Smooth muscle cell (in vitro differentiated cells): Measurements from ENCODE around the gene TNNI3K. TPM values are rescaled to one million over a fixed set of nuclear protein-coding genes. Genes with fewer than 3 reads are reported as not detected.

Experiments used
- DNase-seq: peaks from one replicate; lab custom pipeline; 2025; ENCODE audit not compliant: unreplicated experiment; lab: John Stamatoyannopoulos, UW
- H2AFZ ChIP-seq: fragments of 200-600 bp; sonication (generic); 2 replicates; pipeline ENCODE4 v1.6.0; 2016; ENCODE audit warnings: antibody characterized with exemption, low read depth, mild to moderate bottlenecking
- H3F3A ChIP-seq: fragments of 200-600 bp; sonication (generic); 2 replicates; pipeline ENCODE4 v1.6.0; 2017; ENCODE audit warnings: antibody characterized with exemption, low read depth
- H3K27ac ChIP-seq: fragments of 200-600 bp; sonication (generic); 2 replicates; pipeline ENCODE4 v1.5.1; 2016; ENCODE audit warnings: low read depth, mild to moderate bottlenecking
- H3K27me3 ChIP-seq: fragments of 200-600 bp; sonication (generic); 2 replicates; pipeline ENCODE4 v1.6.1; 2016; ENCODE audit warnings: low read depth, mild to moderate bottlenecking
- H3K36me3 ChIP-seq: fragments of 200-600 bp; sonication (generic); 2 replicates; pipeline ENCODE4 v1.5.1; 2016; ENCODE audit warnings: low read depth
- H3K4me1 ChIP-seq: fragments of 200-600 bp; sonication (generic); 2 replicates; pipeline ENCODE4 v1.5.1; 2016; ENCODE audit warnings: low read depth
- H3K4me2 ChIP-seq: fragments of 200-600 bp; sonication (generic); 2 replicates; pipeline ENCODE4 v1.6.0; 2016; ENCODE audit warnings: mild to moderate bottlenecking
- H3K4me3 ChIP-seq: fragments of 200-600 bp; sonication (generic); 2 replicates; pipeline ENCODE4 v1.5.1; 2016; ENCODE audit warnings: mild to moderate bottlenecking
- H3K79me2 ChIP-seq: fragments of 200-600 bp; sonication (generic); 2 replicates; pipeline ENCODE4 v1.6.0; 2016; ENCODE audit warnings: low read depth, mild to moderate bottlenecking
- H3K9ac ChIP-seq: fragments of 200-600 bp; sonication (generic); 2 replicates; pipeline ENCODE4 v1.6.0; 2016; ENCODE audit warnings: low read depth
- H3K9me3 ChIP-seq: fragments of 200-600 bp; sonication (generic); replicated peaks from 2 replicates; pipeline ENCODE4 v1.5.1; 2016; ENCODE audit warnings: low read depth
- H4K20me1 ChIP-seq: fragments of 200-600 bp; sonication (generic); 2 replicates; pipeline ENCODE4 v1.6.0; 2016; ENCODE audit warnings: low read depth
- WGBS: methylation state at CpG from one replicate; pipeline ENCODE4 v1.1.7; 2016; ENCODE audit warnings: low lambda C conversion rate; 5-methylcytosine and 5-hydroxymethylcytosine counted together
- polyA plus RNA-seq: library from polyadenylated mRNA; unstranded; fragments of >200 nt; fragmentation: Nextera tagmentation; extraction: Ambion mirVana; gene quantifications from 2 replicates; pipeline ENCODE4 v1.2.1, GENCODE V29; 2016
- total RNA-seq: library from RNA; depleted of rRNA; stranded (reverse); fragments of >200 nt; gene quantifications from 2 replicates; pipeline ENCODE4 v1.2.3, GENCODE V29; 2014
- TF ChIP-seq, protein P1 (sequence below): fragments of 200-600 bp; sonication (generic); IDR thresholded peaks from 2 replicates; pipeline ENCODE4 v1.5.1; 2017; ENCODE audit warnings: borderline replicate concordance, mild to moderate bottlenecking, antibody characterized with exemption; ENCODE audit not compliant: insufficient read depth, poor library complexity, severe bottlenecking

The TNNI3K gene
- total and polyA plus RNA-seq, 2 experiments from 2014 or later, result 0.55 to 9.6 TPM

DNA sequence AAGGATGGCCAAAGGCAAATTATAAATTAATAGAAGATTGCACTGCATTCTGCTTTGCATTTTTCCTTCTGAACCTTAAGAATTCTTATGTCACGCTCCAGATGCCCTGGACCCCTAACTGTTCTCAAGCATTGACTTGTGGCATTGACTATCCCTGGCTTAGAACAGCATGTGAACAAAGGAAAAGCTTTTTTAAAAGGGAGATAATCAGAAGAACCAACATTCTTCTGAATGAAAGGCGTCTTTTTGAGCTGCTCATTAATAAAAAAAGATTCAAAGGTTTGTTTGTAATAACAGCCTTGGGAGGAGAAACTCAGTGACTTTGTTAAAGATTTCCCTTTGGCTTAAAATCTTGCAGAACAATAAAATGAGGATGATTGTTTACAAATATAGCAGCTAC lies 105.5 kb downstream of the TNNI3K start:
- no peak overlapping the region for H3K9ac ChIP-seq
- no peaks in the 10 kb centered on the region for H4K20me1 ChIP-seq
- DNase-seq, result no peak
- WGBS, result 85% methylated on average over 2 of the region's 2 CpGs
- H3K27ac ChIP-seq, result no peak overlapping the region
- H3K4me1 ChIP-seq, result peaks cover 5% of the 10 kb centered on the region
- H3K4me2 ChIP-seq, result no peak overlapping the region
- no peak overlapping the region for H3K4me3 ChIP-seq
- no peaks in the 10 kb centered on the region for H3K79me2 ChIP-seq
- H2AFZ ChIP-seq, result no peak overlapping the region
- H3K27me3 ChIP-seq, result no peaks in the 10 kb centered on the region
- H3K9me3 ChIP-seq, result no peaks in the 10 kb centered on the region
- H3F3A ChIP-seq, result no peaks in the 10 kb centered on the region
- no peaks in the 10 kb centered on the region for H3K36me3 ChIP-seq
- TF ChIP-seq, protein P1, sequence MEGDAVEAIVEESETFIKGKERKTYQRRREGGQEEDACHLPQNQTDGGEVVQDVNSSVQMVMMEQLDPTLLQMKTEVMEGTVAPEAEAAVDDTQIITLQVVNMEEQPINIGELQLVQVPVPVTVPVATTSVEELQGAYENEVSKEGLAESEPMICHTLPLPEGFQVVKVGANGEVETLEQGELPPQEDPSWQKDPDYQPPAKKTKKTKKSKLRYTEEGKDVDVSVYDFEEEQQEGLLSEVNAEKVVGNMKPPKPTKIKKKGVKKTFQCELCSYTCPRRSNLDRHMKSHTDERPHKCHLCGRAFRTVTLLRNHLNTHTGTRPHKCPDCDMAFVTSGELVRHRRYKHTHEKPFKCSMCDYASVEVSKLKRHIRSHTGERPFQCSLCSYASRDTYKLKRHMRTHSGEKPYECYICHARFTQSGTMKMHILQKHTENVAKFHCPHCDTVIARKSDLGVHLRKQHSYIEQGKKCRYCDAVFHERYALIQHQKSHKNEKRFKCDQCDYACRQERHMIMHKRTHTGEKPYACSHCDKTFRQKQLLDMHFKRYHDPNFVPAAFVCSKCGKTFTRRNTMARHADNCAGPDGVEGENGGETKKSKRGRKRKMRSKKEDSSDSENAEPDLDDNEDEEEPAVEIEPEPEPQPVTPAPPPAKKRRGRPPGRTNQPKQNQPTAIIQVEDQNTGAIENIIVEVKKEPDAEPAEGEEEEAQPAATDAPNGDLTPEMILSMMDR, result no peak

DNA sequence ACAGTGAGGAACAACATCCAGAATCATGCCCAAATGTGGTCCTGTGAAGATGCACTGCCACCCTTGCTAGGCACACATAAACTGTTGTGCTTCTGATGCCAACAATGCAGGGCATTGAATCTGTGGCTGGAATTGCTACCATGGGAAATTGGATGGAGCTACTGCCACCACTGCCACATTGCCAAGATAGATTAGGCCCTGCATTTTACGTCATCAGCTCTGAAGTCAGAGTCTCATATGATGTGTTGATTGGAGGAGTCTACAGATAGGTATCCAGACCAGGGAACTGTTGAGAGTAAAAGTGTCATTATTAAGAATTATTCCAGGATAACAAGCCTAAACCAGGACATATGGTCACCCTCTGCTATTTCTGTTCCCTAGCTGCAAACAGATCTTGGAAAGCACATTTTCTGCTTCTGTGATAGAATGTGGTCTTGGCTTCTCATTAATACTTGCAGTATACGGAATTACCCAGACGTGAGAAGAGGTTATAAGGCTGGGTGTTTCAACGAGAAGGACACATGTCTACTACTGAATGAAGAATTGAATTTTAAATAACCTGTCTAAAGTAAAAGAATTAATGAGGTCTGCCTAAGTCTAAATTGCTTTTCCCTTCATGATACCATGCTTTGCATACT lies 106.6 kb downstream of the TNNI3K start:
- Histone ChIP-seq H3K4me2 (no peak overlapping the region), H3K4me1 (peaks cover 5% of the 10 kb centered on the region), H3K79me2 (no peaks in the 10 kb centered on the region), H3F3A (no peaks in the 10 kb centered on the region), H2AFZ (no peak overlapping the region), H3K9me3 (no peaks in the 10 kb centered on the region), H3K9ac (no peak overlapping the region), H3K27ac (no peak overlapping the region), H4K20me1 (no peaks in the 10 kb centered on the region), H3K36me3 (no peaks in the 10 kb centered on the region), H3K27me3 (no peaks in the 10 kb centered on the region), H3K4me3 (no peak overlapping the region)
- TF ChIP-seq, protein P1, result no peak
- no peak for DNase-seq
- WGBS, result 88% methylated on average over 4 of the region's 4 CpGs

DNA sequence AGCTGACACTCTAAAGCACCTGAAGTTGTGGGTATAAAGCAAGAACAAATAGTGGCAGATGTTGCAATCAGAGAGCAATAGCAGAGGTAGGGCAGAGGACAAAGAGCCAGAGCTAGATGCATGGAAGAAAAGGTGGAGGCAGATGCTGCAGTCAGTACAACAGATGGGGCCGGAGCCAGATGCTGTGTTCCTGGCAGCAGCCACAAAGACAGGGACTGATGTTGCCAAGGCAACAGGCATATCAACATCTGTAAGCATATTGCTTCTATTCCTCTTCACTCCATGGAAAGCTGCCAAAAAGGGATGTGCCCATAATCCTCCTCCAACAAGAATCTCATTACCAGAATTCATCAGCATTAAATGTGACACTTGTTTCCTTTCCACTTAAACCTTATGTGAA lies 108.0 kb downstream of the TNNI3K start:
- H3K27ac ChIP-seq, result no peak overlapping the region
- H3K36me3 ChIP-seq, result no peaks in the 10 kb centered on the region
- H4K20me1 ChIP-seq, result no peaks in the 10 kb centered on the region
- no peaks in the 10 kb centered on the region for H3K79me2 ChIP-seq
- no peaks in the 10 kb centered on the region for H3K9me3 ChIP-seq
- H3K4me2 ChIP-seq, result no peak overlapping the region
- H3F3A ChIP-seq, result no peaks in the 10 kb centered on the region
- H3K4me1 ChIP-seq, result peaks cover 5% of the 10 kb centered on the region
- H2AFZ ChIP-seq, result no peak overlapping the region
- whole genome bisulfite sequencing, result 17% methylated on average over 1 of the region's 1 CpG
- H3K9ac ChIP-seq, result no peak overlapping the region
- DNase-seq, result no peak
- TF ChIP-seq, protein P1, result no peak
- no peaks in the 10 kb centered on the region for H3K27me3 ChIP-seq
- no peak overlapping the region for H3K4me3 ChIP-seq

DNA sequence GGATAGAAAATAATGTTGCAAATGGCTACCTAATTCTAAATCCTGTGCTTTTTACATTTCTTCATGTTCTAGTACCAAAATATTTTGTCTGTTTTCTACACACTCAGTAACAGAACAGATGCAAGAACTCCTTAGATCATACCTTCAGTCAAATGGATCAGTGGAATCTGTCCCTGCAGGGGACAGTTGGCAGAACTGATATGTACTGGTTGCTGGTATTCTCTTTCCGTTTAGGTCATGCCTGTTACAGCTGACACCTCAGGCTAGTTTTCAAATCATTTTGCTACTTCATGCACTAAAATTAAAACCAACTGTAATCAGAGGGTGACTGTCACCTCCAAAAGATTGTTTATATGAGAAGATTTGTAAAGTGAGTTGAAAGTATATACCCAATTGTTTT lies 109.2 kb downstream of the TNNI3K start:
- no peaks in the 10 kb centered on the region for H3K27me3 ChIP-seq
- no peaks in the 10 kb centered on the region for H3K9me3 ChIP-seq
- H2AFZ ChIP-seq, result no peak overlapping the region
- H4K20me1 ChIP-seq, result no peaks in the 10 kb centered on the region
- H3K36me3 ChIP-seq, result no peaks in the 10 kb centered on the region
- TF ChIP-seq, protein P1, result no peak
- H3K9ac ChIP-seq, result no peak overlapping the region
- H3K4me1 ChIP-seq, result peaks cover 5% of the 10 kb centered on the region
- no peak overlapping the region for H3K4me2 ChIP-seq
- no peak overlapping the region for H3K4me3 ChIP-seq
- H3K79me2 ChIP-seq, result no peaks in the 10 kb centered on the region
- WGBS, result 64% methylated on average over 1 of the region's 1 CpG
- no peak overlapping the region for H3K27ac ChIP-seq
- no peak for DNase-seq
- no peaks in the 10 kb centered on the region for H3F3A ChIP-seq
